ENCODE measurements around the gene C6orf120. TPM values are rescaled to one million over a fixed set of nuclear protein-coding genes. Genes with fewer than 3 reads are reported as not detected.

The C6orf120 gene
- total RNA-seq, 1 donor from 2014 or later, result 22.0 TPM

- no peaks in the 10 kb centered on the region for H3K27me3 ChIP-seq
- no peaks in the 10 kb centered on the region for H3K36me3 ChIP-seq
- peaks cover 5% of the 10 kb centered on the region for H3K4me1 ChIP-seq
- intact Hi-C loops (cut with DNase I), result no loop called here
- TF ChIP-seq CTCF (IDR thresholded peaks at IDR 0.05), result no peak
- no peak for DNase-seq
- no peaks in the 10 kb centered on the region for H3K9me3 ChIP-seq
- no peak for ATAC-seq
- H3K4me3 ChIP-seq, result no peak overlapping the region
- H3K27ac ChIP-seq, result no peak overlapping the region
Measured at GRCh38 chr6:169657284-169657610, 44.7 kb upstream of the C6orf120 start.

- H3K9me3 ChIP-seq, result no peaks in the 10 kb centered on the region
- no peak overlapping the region for H3K27ac ChIP-seq
- TF ChIP-seq CTCF (IDR thresholded peaks at IDR 0.05), result no peak
- H3K4me3 ChIP-seq, result no peak overlapping the region
- DNase-seq, result peak; percentile 55
- peaks cover 4% of the 10 kb centered on the region for H3K36me3 ChIP-seq
- ATAC-seq, result no peak
- intact Hi-C loops (cut with DNase I), result no loop called here
- peaks cover 5% of the 10 kb centered on the region for H3K4me1 ChIP-seq
- no peaks in the 10 kb centered on the region for H3K27me3 ChIP-seq
Measured at GRCh38 chr6:169659820-169660610, 41.9 kb upstream of the C6orf120 start.

- intact Hi-C loops (cut with DNase I), result no loop called here
- DNase-seq, result peak; percentile 62
- Histone ChIP-seq H3K27me3 (no peaks in the 10 kb centered on the region), H3K27ac (no peak overlapping the region), H3K36me3 (peaks cover 4% of the 10 kb centered on the region), H3K9me3 (no peaks in the 10 kb centered on the region), H3K4me1 (no peaks in the 10 kb centered on the region), H3K4me3 (no peak overlapping the region)
- ATAC-seq, result no peak
- TF ChIP-seq CTCF (IDR thresholded peaks at IDR 0.05), result no peak
Measured at GRCh38 chr6:169660751-169661390, 41.1 kb upstream of the C6orf120 start.

GRCh38 chr6:169661391-169661756 is 40.6 kb upstream of the C6orf120 start:
- no peak for TF ChIP-seq CTCF (IDR thresholded peaks at IDR 0.05)
- intact Hi-C loops (cut with DNase I), result no loop called here
- no peak for ATAC-seq
- no peak overlapping the region for H3K4me3 ChIP-seq
- H3K27me3 ChIP-seq, result no peaks in the 10 kb centered on the region
- H3K36me3 ChIP-seq, result peaks cover 9% of the 10 kb centered on the region
- DNase-seq, result peak; percentile 52
- H3K27ac ChIP-seq, result no peak overlapping the region
- H3K9me3 ChIP-seq, result no peaks in the 10 kb centered on the region
- no peaks in the 10 kb centered on the region for H3K4me1 ChIP-seq

- intact Hi-C loops (cut with DNase I), result no loop called here
- no peak overlapping the region for H3K4me3 ChIP-seq
- H3K4me1 ChIP-seq, result no peaks in the 10 kb centered on the region
- H3K9me3 ChIP-seq, result no peaks in the 10 kb centered on the region
- H3K27me3 ChIP-seq, result no peaks in the 10 kb centered on the region
- DNase-seq (peak; percentile 49), ATAC-seq (no peak)
- H3K36me3 ChIP-seq, result peaks cover 18% of the 10 kb centered on the region
- H3K27ac ChIP-seq, result no peak overlapping the region
- TF ChIP-seq CTCF (IDR thresholded peaks at IDR 0.05), result no peak
Measured at GRCh38 chr6:169663468-169663867, 38.5 kb upstream of the C6orf120 start.
